Kidney (tissue), 14 donors: ENCODE data around the gene XAF1. TPM values are rescaled to one million over a fixed set of nuclear protein-coding genes. Genes with fewer than 3 reads are reported as not detected.
A peak's percentile ranks its signal among the peaks of the same experiment; 100 is the strongest.

Experiments used
- DNase-seq, 5 donors: peaks; one replicate each; pipeline ENCODE4 v3.0.0-alpha.2; 2013 to 2020
- FAIRE-seq: peaks from 2 replicates; lab custom pipeline; 2012; peaks lifted over from hg19 to GRCh38; lab: Jason Lieb, UNC
- H3K27ac ChIP-seq, 2 donors: one replicate each; pipeline ENCODE4 v1.7.0; 2013; ENCODE audit warnings: low read depth in 2 of 2, low read length in 2 of 2, inconsistent platforms in 1 of 2
- H3K27me3 ChIP-seq: one replicate; pipeline ENCODE4 v1.7.1; 2013; ENCODE audit warnings: low read length, inconsistent platforms; ENCODE audit not compliant: control insufficient read depth, insufficient read depth
- H3K36me3 ChIP-seq, 3 donors: one replicate each; pipeline versions ENCODE4 v1.7.0 to v1.7.1; 2013; ENCODE audit warnings: low read length in 3 of 3, control low read depth in 1 of 3, inconsistent platforms in 1 of 3; ENCODE audit not compliant: insufficient read depth in 3 of 3, control insufficient read depth in 2 of 3
- H3K4me1 ChIP-seq, 3 donors: one replicate each; pipeline versions ENCODE4 v1.7.0 to v1.7.1; 2013; ENCODE audit warnings: low read length in 3 of 3, inconsistent platforms in 1 of 3, low read depth in 1 of 3; ENCODE audit not compliant: control insufficient read depth in 2 of 3, insufficient read depth in 2 of 3
- H3K4me3 ChIP-seq, 3 donors: one replicate each; pipeline versions ENCODE4 v1.7.0 to v1.8.1; 2013; ENCODE audit warnings: low read length in 3 of 3, control low read depth in 1 of 3, inconsistent platforms in 1 of 3
- H3K9ac ChIP-seq, 3 donors: one replicate each; pipeline versions ENCODE4 v1.7.0 to v1.7.1; 2013; ENCODE audit warnings: low read length in 3 of 3, control low read depth in 1 of 3, inconsistent platforms in 1 of 3
- H3K9me3 ChIP-seq, 3 donors: one replicate each; pipeline versions ENCODE4 v1.7.0 to v1.7.1; 2013; ENCODE audit warnings: low read length in 3 of 3, control low read depth in 1 of 3, inconsistent platforms in 1 of 3; ENCODE audit not compliant: control insufficient read depth in 2 of 3, insufficient read depth in 1 of 3
- CTCF ChIP-seq: IDR thresholded peaks from 3 replicates; pipeline ENCODE4 v1.5.1; 2012; ENCODE audit warnings: mild to moderate bottlenecking, moderate library complexity, borderline replicate concordance; ENCODE audit not compliant: insufficient read depth; ENCODE audit errors: extremely low read depth
- intact Hi-C: fragments of 100-400 bp; cut with DNase I; formaldehyde crosslinking; loops from one replicate; pipeline ENCODE4 v1.11.1; 2022
- polyA plus RNA-seq: library from polyadenylated mRNA; stranded (reverse); fragments of 350-450 nt; fragmentation: Illumina TruSeq; extraction: RNeasy Lipid Tissue Mini Kit (QIAGEN cat#74804); gene quantifications from one replicate; pipeline ENCODE4 v1.2.3, GENCODE V29; 2014; ENCODE audit warnings: low read depth, low replicate concordance; ENCODE audit not compliant: insufficient read depth
- total RNA-seq: library from RNA; stranded (reverse); fragmentation: NEBNext Ultra II Directional; extraction: Animal tissue kit (Norgen Biotek cat#: 25700); gene quantifications from one replicate; pipeline ENCODE4 v1.2.1, GENCODE V29; 2021
- donor health status: control.
- donor health status: control.
- donor health status: control.
- donor health status: control.
- donor health status: control.
- donor health status: DM: yes; HTN: yes; CAD: no.
- donor health status: Normal renal cell carcinoma (clear cell type).

The XAF1 gene
- total and polyA plus RNA-seq, 2 donors from 2014 or later, result 7.9 to 35.3 TPM

- Histone ChIP-seq H3K9ac (no peak overlapping the region), H3K27me3 (peaks cover 6% of the 10 kb centered on the region), H3K4me3 (no peak overlapping the region), H3K4me1 (no peaks in the 10 kb centered on the region), H3K27ac (no peak overlapping the region), H3K9me3 (no peaks in the 10 kb centered on the region), H3K36me3 (no peaks in the 10 kb centered on the region)
- TF ChIP-seq CTCF, result no peak
- intact Hi-C loops, result no loop called here
- DNase-seq (no peak), FAIRE-seq (no peak)
Measured at GRCh38 chr17:6711681-6712057, 44.2 kb upstream of the XAF1 start.

- no peaks in the 10 kb centered on the region for H3K9me3 ChIP-seq
- no peaks in the 10 kb centered on the region for H3K4me1 ChIP-seq
- peak in 3 of 5 donors; percentile 38 to 56 (median 47) for DNase-seq
- no peaks in the 10 kb centered on the region for H3K36me3 ChIP-seq
- H3K9ac ChIP-seq, result no peak overlapping the region
- intact Hi-C loops, result no loop called here
- TF ChIP-seq CTCF, result no peak
- no peak overlapping the region for H3K27ac ChIP-seq
- peaks cover 6% of the 10 kb centered on the region for H3K27me3 ChIP-seq
- no peak for FAIRE-seq
- H3K4me3 ChIP-seq, result no peak overlapping the region
Measured at GRCh38 chr17:6712058-6712853, 43.6 kb upstream of the XAF1 start.

- H3K9me3 ChIP-seq, result no peaks in the 10 kb centered on the region
- peaks cover 6% of the 10 kb centered on the region for H3K27me3 ChIP-seq
- H3K27ac ChIP-seq, result no peak overlapping the region
- FAIRE-seq (no peak), DNase-seq (no peak)
- no peak for TF ChIP-seq CTCF
- no peak overlapping the region for H3K4me3 ChIP-seq
- H3K9ac ChIP-seq, result no peak overlapping the region
- intact Hi-C loops, result no loop called here
- H3K36me3 ChIP-seq, result no peaks in the 10 kb centered on the region
- H3K4me1 ChIP-seq, result no peaks in the 10 kb centered on the region
Measured at GRCh38 chr17:6712854-6713129, 43.1 kb upstream of the XAF1 start.
